Ovary (tissue), 9 donors: ENCODE results near the gene KRT4. TPM values are rescaled to one million over a fixed set of nuclear protein-coding genes. Genes with fewer than 3 reads are reported as not detected.

ENCODE experiments used
- DNase-seq, 5 donors: peaks; one replicate each; pipeline ENCODE4 v3.0.0-alpha.2; 2019 to 2020
- H3K27ac ChIP-seq, 2 donors: fragments of 200-600 bp; one replicate each; pipeline versions ENCODE4 v1.5.1 to v1.8.0; 2019 to 2022
- H3K27me3 ChIP-seq: fragments of 200-600 bp; one replicate; pipeline ENCODE4 v1.8.0; 2022
- H3K36me3 ChIP-seq: fragments of 200-600 bp; sonication (generic); one replicate; pipeline ENCODE4 v1.5.1; 2019
- H3K4me1 ChIP-seq: one replicate; pipeline ENCODE4 v1.8.1; 2013; ENCODE audit warnings: mild to moderate bottlenecking, moderate library complexity; ENCODE audit not compliant: insufficient read depth
- H3K4me3 ChIP-seq: fragments of 200-600 bp; sonication (generic); one replicate; pipeline ENCODE4 v1.5.1; 2017
- H3K9me3 ChIP-seq, 2 donors: fragments of 200-600 bp in 1 of 2; sonication (generic) in 1 of 2; one replicate each; pipeline versions ENCODE4 v1.5.1 to v1.8.1; 2013 to 2019; ENCODE audit warnings: mild to moderate bottlenecking in 1 of 2, moderate library complexity in 1 of 2
- CTCF ChIP-seq, 3 donors: fragments of 450-650 bp in 2 of 3; fragments of 200-600 bp in 1 of 3; IDR thresholded peaks; one replicate each; pipeline versions ENCODE4 v1.5.1 to v1.8.0; 2016 to 2022; ENCODE audit warnings: antibody characterized with exemption in 3 of 3, mild to moderate bottlenecking in 1 of 3
- EP300 ChIP-seq: sonication (generic); formaldehyde crosslinking; IDR thresholded peaks from one replicate; pipeline ENCODE4 v1.6.1; 2017; ENCODE audit warnings: antibody characterized with exemption
- POLR2A ChIP-seq: fragments of 450-650 bp; IDR thresholded peaks from one replicate; pipeline ENCODE4 v1.6.1; 2017; ENCODE audit warnings: antibody characterized with exemption, mild to moderate bottlenecking, moderate library complexity
- WGBS, 3 donors: extraction: QIAGEN DNeasy Blood & Tissue Kit in 1 of 3; methylation state at CpG; one replicate each; pipeline versions ENCODE4 v1.1.5 to v1.1.7; 2013 to 2017; 5-methylcytosine and 5-hydroxymethylcytosine counted together
- intact Hi-C, 4 donors: fragments of 100-400 bp; cut with DNase I; formaldehyde crosslinking; loops; one replicate each; pipeline versions ENCODE4 v1.11.0 to v1.15.1; 2022 to 2023
- polyA plus RNA-seq, 2 donors: library from polyadenylated mRNA; stranded (reverse); fragments of 200-250 nt in 1 of 2; fragments of 350-450 nt in 1 of 2; fragmentation: Illumina TruSeq in 1 of 2; extraction: RNeasy Lipid Tissue Mini Kit (QIAGEN cat#74804) in 1 of 2; gene quantifications; one replicate each; pipeline ENCODE4 v1.2.3, GENCODE V29; 2013 to 2014
- total RNA-seq, 7 donors: library from RNA; depleted of rRNA in 2 of 7; stranded (reverse); fragments of >200 nt in 2 of 7; fragmentation: NEBNext Ultra II Directional in 3 of 7; extraction: Animal tissue kit (Norgen Biotek cat#: 25700) in 3 of 7; gene quantifications; one replicate each; pipeline versions ENCODE4 v1.1.0 to v1.2.4, GENCODE V29; 2016 to 2023
- donor health status: DM: no; HTN: no; CAD: no; lungs with moderate emphysema.
- donor health status: DM: no; HTN: no; CAD: no.
- donor health status: Bipolar disorder and iron deficiency.
- donor health status: DM: yes; HTN: yes; CAD: no.
- donor health status: DM: no; HTN: no; CAD: no.
- donor health status: DM: yes; HTN: yes; CAD: no.

KRT4 gene
- total and polyA plus RNA-seq, 9 donors: 0.17 to 0.34 TPM; not detected in 7

DNA sequence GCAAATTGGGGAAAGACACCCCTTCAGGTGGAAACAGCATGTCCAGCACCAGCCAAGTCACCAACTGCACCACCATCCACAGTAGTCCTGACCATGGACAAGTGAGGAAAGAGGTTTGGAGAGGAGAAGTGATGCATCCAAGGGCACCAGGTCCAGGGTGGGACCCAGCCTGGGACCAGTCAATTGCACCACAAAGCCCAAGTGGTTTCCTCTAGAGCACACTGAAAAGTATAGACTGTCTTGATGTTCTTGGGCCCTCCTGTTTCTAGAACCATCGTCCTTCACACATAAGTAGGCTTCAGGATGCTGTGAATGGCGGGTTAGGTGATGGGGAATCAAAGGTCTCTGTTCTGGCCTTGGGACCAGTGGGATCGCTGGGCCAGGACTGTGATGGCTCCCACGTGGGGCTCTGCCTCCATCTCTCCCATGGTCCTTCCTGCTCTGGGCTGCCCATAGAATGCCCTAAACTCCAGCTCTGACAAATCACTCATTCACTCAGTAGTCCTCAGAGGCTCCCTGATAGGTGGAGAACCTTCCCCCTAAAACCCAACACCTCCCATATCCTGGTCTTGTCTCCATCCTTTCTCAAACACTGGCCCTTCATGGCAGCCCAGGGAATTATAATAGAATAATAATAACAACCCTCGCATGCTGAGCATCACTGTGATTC, 11.0 kb upstream of the KRT4 start:
- Histone ChIP-seq H3K27ac (no peak overlapping the region), H3K4me1 (no peaks in the 10 kb centered on the region), H3K4me3 (no peak overlapping the region), H3K27me3 (no peaks in the 10 kb centered on the region), H3K9me3 (no peaks in the 10 kb centered on the region), H3K36me3 (no peaks in the 10 kb centered on the region)
- no peak for DNase-seq
- intact Hi-C loops: no loop called here
- TF ChIP-seq CTCF (IDR thresholded peaks at IDR 0.05) (no peak), POLR2A (no peak), EP300 (no peak)
- 85 to 89% (median 87%) methylated on average over 5 of the region's 5 CpGs for WGBS, 3 donors

GRCh38 chr12:52823761-52824450, 10.0 kb upstream of the KRT4 start:
- 78 to 83% (median 80%) methylated on average over 15 of the region's 15 CpGs for WGBS, 3 donors
- no peak overlapping the region for H3K27ac ChIP-seq
- TF ChIP-seq POLR2A: no peak
- no peak for TF ChIP-seq CTCF (IDR thresholded peaks at IDR 0.05)
- H3K27me3 ChIP-seq: no peaks in the 10 kb centered on the region
- no peaks in the 10 kb centered on the region for H3K36me3 ChIP-seq
- DNase-seq: no peak
- H3K9me3 ChIP-seq: no peaks in the 10 kb centered on the region
- H3K4me1 ChIP-seq: no peaks in the 10 kb centered on the region
- intact Hi-C loops: no loop called here
- H3K4me3 ChIP-seq: no peak overlapping the region

- Histone ChIP-seq H3K27ac (no peak overlapping the region), H3K36me3 (no peaks in the 10 kb centered on the region), H3K4me1 (no peaks in the 10 kb centered on the region), H3K9me3 (no peaks in the 10 kb centered on the region), H3K4me3 (no peak overlapping the region), H3K27me3 (no peaks in the 10 kb centered on the region)
- WGBS, 3 donors: 54 to 73% (median 62%) methylated on average over 16 of the region's 16 CpGs
- no peak for DNase-seq
- TF ChIP-seq CTCF (IDR thresholded peaks at IDR 0.05) (no peak), POLR2A (no peak), EP300 (no peak)
- intact Hi-C loops: no loop called here
These were observed 9.0 kb upstream of the KRT4 start for GRCh38 chr12:52822771-52823510.

DNA sequence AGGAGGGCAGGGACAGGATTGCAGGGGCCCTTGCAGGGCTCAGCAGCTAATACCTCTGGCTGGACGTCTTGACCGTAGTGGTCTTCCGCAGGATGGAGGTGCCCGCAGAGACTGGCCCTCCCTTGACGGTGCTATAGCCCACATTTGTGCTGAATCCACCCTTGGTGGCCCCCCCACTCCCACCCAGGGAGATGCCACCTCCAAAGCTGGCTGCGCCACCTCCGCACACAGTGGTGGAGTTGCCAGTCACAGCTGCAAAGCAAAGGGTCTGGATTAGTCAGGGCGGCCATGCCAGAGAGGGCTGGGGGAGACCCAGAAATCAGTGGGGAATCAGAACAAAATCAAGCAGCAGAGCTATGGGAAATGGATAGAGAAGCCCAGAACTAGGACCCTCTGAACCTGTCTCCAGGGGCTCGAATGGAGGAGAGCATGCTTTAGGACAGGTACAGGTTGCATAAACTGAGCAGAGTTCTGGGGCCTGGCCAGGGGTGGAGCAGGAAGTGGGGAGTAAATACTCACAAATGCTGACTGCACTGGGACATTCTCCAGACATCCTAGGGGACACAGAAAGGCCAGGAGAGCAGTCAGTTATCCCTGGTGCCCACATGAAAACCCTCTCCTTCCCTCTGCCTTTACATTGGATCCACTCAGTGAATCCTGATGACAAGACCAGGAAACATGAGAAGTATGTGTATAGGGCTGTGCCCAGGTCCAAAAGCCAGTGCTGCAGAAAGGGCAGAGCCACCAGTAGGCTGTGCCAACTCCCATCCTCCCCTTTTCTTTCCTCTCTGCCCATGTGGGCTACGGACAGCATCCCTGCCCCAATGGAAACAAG, 8.1 kb upstream of the KRT4 start:
- TF ChIP-seq CTCF (IDR thresholded peaks at IDR 0.05) (no peak), POLR2A (no peak), EP300 (no peak)
- no peaks in the 10 kb centered on the region for H3K27me3 ChIP-seq

More for the DNA sequence above, 8.1 kb upstream of the KRT4 start:
- WGBS, 3 donors: 82 to 88% (median 83%) methylated on average over 10 of the region's 10 CpGs
- Histone ChIP-seq H3K4me3 (no peak overlapping the region), H3K4me1 (no peaks in the 10 kb centered on the region), H3K27ac (no peak overlapping the region), H3K36me3 (no peaks in the 10 kb centered on the region), H3K9me3 (no peaks in the 10 kb centered on the region)
- DNase-seq: no peak
- intact Hi-C loops: no loop called here
